ENCODE data around the gene WASF1. TPM values are rescaled to one million over a fixed set of nuclear protein-coding genes. Genes with fewer than 3 reads are reported as not detected.
A peak's percentile ranks its signal among the peaks of the same experiment; 100 is the strongest.
"Not testable (repeated sequence)": the region's sequence is repeated elsewhere in the genome, so short reads cannot be mapped to it uniquely, and the experiment has no call there.

Gene WASF1
- total RNA-seq, 1 experiment from 2014 or later = 22.3 TPM

DNA sequence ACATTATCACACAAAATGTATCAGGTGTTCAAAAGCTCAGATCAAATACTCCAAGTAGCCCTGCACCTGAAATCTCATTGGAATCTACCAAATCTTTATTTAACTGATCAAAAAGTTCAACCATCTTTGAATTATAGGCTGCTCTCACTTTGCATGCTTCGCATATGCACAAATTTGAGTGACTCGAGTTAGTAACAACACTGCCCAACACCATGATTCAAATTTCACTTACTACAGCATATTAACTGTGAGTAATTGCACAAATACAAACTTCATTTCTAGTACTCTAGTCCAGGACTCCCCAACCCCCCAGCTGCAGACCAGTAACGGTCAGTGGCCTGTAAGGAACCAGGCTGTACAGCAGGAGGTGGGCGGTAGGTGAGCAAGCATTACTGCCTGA is 51.1 kb downstream of the WASF1 start:
- TF ChIP-seq KAT7 (CRISPR knock-in tag; IDR thresholded peaks at IDR 0.05; ENCODE audit: borderline replicate concordance) = no peak
- TF ChIP-seq, protein P1, sequence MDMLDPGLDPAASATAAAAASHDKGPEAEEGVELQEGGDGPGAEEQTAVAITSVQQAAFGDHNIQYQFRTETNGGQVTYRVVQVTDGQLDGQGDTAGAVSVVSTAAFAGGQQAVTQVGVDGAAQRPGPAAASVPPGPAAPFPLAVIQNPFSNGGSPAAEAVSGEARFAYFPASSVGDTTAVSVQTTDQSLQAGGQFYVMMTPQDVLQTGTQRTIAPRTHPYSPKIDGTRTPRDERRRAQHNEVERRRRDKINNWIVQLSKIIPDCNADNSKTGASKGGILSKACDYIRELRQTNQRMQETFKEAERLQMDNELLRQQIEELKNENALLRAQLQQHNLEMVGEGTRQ (CRISPR knock-in tag; IDR thresholded peaks at IDR 0.05) = no peak
- TF ChIP-seq, protein P2, sequence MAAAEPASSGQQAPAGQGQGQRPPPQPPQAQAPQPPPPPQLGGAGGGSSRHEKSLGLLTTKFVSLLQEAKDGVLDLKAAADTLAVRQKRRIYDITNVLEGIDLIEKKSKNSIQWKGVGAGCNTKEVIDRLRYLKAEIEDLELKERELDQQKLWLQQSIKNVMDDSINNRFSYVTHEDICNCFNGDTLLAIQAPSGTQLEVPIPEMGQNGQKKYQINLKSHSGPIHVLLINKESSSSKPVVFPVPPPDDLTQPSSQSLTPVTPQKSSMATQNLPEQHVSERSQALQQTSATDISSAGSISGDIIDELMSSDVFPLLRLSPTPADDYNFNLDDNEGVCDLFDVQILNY (CRISPR knock-in tag; IDR thresholded peaks at IDR 0.05) = no peak
- no peak for TF ChIP-seq JAZF1 (CRISPR knock-in tag; IDR thresholded peaks at IDR 0.05)
- TF ChIP-seq OVOL2 (CRISPR knock-in tag; IDR thresholded peaks at IDR 0.05; ENCODE audit: borderline replicate concordance) = no peak
- TF ChIP-seq, protein P3, sequence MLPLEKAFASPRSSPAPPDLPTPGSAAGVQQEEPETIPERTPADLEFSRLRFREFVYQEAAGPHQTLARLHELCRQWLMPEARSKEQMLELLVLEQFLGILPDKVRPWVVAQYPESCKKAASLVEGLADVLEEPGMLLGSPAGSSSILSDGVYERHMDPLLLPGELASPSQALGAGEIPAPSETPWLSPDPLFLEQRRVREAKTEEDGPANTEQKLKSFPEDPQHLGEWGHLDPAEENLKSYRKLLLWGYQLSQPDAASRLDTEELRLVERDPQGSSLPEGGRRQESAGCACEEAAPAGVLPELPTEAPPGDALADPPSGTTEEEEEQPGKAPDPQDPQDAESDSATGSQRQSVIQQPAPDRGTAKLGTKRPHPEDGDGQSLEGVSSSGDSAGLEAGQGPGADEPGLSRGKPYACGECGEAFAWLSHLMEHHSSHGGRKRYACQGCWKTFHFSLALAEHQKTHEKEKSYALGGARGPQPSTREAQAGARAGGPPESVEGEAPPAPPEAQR (CRISPR knock-in tag; IDR thresholded peaks at IDR 0.05) = no peak
- TF ChIP-seq, protein P4, sequence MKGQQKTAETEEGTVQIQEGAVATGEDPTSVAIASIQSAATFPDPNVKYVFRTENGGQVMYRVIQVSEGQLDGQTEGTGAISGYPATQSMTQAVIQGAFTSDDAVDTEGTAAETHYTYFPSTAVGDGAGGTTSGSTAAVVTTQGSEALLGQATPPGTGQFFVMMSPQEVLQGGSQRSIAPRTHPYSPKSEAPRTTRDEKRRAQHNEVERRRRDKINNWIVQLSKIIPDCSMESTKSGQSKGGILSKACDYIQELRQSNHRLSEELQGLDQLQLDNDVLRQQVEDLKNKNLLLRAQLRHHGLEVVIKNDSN (CRISPR knock-in tag; IDR thresholded peaks at IDR 0.05) = no peak
- TF ChIP-seq, protein P5, sequence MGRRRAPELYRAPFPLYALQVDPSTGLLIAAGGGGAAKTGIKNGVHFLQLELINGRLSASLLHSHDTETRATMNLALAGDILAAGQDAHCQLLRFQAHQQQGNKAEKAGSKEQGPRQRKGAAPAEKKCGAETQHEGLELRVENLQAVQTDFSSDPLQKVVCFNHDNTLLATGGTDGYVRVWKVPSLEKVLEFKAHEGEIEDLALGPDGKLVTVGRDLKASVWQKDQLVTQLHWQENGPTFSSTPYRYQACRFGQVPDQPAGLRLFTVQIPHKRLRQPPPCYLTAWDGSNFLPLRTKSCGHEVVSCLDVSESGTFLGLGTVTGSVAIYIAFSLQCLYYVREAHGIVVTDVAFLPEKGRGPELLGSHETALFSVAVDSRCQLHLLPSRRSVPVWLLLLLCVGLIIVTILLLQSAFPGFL (CRISPR knock-in tag; IDR thresholded peaks at IDR 0.05; ENCODE audit: borderline replicate concordance) = no peak
- ChIA-PET CTCF (no interaction called here), POLR2A (no interaction called here)
- Mint-ChIP-seq H3K27me3 (ENCODE audit: low read depth) (no peaks in the 10 kb centered on the region), H3K36me3 (peaks cover 11% of the 10 kb centered on the region), H3K27ac (peak overlapping the region; percentile 37; the same call in 1 of the 2 replicates), H3K4me3 (no peak overlapping the region), H3K4me1 (peaks cover 12% of the 10 kb centered on the region), H3K9me3 (peaks cover 13% of the 10 kb centered on the region)
- peak; percentile 30; the same call in 1 of the 2 replicates for ATAC-seq
- no peak for DNase-seq (ENCODE audit: low spot score)

DNA sequence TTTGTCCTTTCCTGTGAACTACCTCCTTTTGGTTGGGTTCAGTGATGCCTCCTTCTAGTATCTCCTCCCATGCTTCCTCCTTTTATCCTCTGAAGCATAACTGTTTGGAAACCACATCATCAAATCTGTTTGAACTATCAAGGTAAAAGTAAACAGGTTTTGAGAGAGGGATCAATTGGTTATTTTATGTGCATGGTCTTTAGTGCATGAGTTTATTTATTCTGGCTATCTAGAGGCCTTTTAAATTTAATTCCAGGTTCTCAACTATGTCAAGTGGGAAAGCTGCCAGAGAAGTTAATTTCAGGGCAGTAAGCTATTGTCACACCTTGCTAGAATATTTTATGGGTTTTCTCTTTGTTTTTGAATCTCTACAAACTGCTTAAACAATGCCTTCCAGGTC is 54.1 kb downstream of the WASF1 start:
- H3K4me1 Mint-ChIP-seq = peaks cover 12% of the 10 kb centered on the region
- CTCF ChIA-PET = no interaction called here
- peaks cover 32% of the 10 kb centered on the region for H3K36me3 Mint-ChIP-seq
- no peaks in the 10 kb centered on the region for H3K27me3 Mint-ChIP-seq (ENCODE audit: low read depth)
- DNase-seq (ENCODE audit: low spot score) = no peak
- ATAC-seq = no peak
- TF ChIP-seq RELA (CRISPR knock-in tag; IDR thresholded peaks at IDR 0.05; ENCODE audit: borderline replicate concordance) (no peak), NR3C1 (CRISPR knock-in tag; conservative IDR thresholded peaks at IDR 0.05; ENCODE audit: low read depth) (no peak), GABPB1 (CRISPR knock-in tag; IDR thresholded peaks at IDR 0.05) (no peak), NR2C2 (CRISPR knock-in tag; IDR thresholded peaks at IDR 0.05) (no peak), CBFB (CRISPR knock-in tag; IDR thresholded peaks at IDR 0.05; ENCODE audit: low read depth) (no peak), KAT7 (CRISPR knock-in tag; IDR thresholded peaks at IDR 0.05; ENCODE audit: borderline replicate concordance) (no peak)
- TF ChIP-seq, protein P6, sequence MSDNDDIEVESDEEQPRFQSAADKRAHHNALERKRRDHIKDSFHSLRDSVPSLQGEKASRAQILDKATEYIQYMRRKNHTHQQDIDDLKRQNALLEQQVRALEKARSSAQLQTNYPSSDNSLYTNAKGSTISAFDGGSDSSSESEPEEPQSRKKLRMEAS (CRISPR knock-in tag; IDR thresholded peaks at IDR 0.05) = no peak
- TF ChIP-seq, protein P7, sequence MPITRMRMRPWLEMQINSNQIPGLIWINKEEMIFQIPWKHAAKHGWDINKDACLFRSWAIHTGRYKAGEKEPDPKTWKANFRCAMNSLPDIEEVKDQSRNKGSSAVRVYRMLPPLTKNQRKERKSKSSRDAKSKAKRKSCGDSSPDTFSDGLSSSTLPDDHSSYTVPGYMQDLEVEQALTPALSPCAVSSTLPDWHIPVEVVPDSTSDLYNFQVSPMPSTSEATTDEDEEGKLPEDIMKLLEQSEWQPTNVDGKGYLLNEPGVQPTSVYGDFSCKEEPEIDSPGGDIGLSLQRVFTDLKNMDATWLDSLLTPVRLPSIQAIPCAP (CRISPR knock-in tag; IDR thresholded peaks at IDR 0.05) = no peak
- TF ChIP-seq, protein P3 (CRISPR knock-in tag; IDR thresholded peaks at IDR 0.05) = no peak
- H3K27ac Mint-ChIP-seq = no peak overlapping the region
- peaks cover 20% of the 10 kb centered on the region for H3K9me3 Mint-ChIP-seq
- H3K4me3 Mint-ChIP-seq = no peak overlapping the region
- POLR2A ChIA-PET = no interaction called here

DNA sequence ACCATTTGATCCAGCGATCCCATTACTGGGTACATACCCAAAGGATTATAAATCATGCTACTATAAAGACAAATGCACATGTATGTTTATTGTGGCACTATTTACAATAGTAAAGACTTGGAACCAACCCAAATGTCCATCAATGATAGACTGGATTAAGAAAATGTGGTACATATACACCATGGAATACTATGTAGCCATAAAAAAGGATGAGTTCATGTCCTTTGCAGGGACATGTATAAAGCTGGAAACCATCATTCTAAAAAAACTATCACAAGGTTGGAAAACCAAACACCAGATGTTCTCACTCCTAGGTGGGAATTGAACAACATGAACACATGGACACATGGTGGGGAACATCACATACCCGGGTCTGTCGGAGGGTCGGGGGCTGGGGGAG is 57.8 kb downstream of the WASF1 start:
- peaks cover 25% of the 10 kb centered on the region for H3K9me3 Mint-ChIP-seq
- ATAC-seq; H3K4me1 Mint-ChIP-seq; POLR2A ChIA-PET; H3K4me3 Mint-ChIP-seq; DNase-seq (ENCODE audit: low spot score); CTCF ChIA-PET; H3K27ac Mint-ChIP-seq; H3K27me3 Mint-ChIP-seq (ENCODE audit: low read depth): not testable (repeated sequence)
- H3K36me3 Mint-ChIP-seq = peaks cover 42% of the 10 kb centered on the region

All from WTC11 (cell line).